OCI-LY7 (cell line): ENCODE data around the gene SLC35G2. TPM values are rescaled to one million over a fixed set of nuclear protein-coding genes. Genes with fewer than 3 reads are reported as not detected.

Source experiments
- BruUV-seq: library from RNA; stranded (reverse); fragments of 400-500 nt; replicated peaks from 2 replicates; lab custom pipeline; 2021; lab: Mats Ljungman, UMichigan
- CTCF ChIA-PET: fragments of 300-600 bp; sonication (Branson Sonifier 250); formaldehyde crosslinking; loops from one replicate; lab custom pipeline; 2022; ENCODE audit warnings: antibody characterized with exemption; ENCODE audit not compliant: unreplicated experiment; lab: Charles Lee
- POLR2A ChIA-PET: fragments of 300-600 bp; sonication (Branson Sonifier 250); formaldehyde crosslinking; loops from one replicate; lab custom pipeline; 2022; ENCODE audit warnings: antibody characterized with exemption; lab: Charles Lee
- DNase-seq: peaks from one replicate; pipeline ENCODE4 v3.0.0-alpha.2; 2015; ENCODE audit warnings: low spot score
- H2AFZ ChIP-seq: fragments of 200-600 bp; sonication (generic), shearing (Covaris generic); 2 replicates; pipeline ENCODE4 v1.6.1; 2014; ENCODE audit warnings: mild to moderate bottlenecking, antibody characterized with exemption, low read length, moderate library complexity
- H3K27ac ChIP-seq: fragments of 200-600 bp; sonication (generic); 2 replicates; pipeline ENCODE4 v1.5.1; 2014; ENCODE audit warnings: mixed run types, low read depth, mild to moderate bottlenecking, moderate library complexity, low read length, inconsistent platforms; ENCODE audit not compliant: poor library complexity, severe bottlenecking
- H3K36me3 ChIP-seq: fragments of 200-600 bp; sonication (generic); 2 replicates; pipeline ENCODE4 v1.6.1; 2014; ENCODE audit warnings: mild to moderate bottlenecking, antibody characterized with exemption, low read length, moderate library complexity, mixed read lengths; ENCODE audit not compliant: insufficient read depth
- H3K4me1 ChIP-seq: fragments of 200-600 bp; sonication (generic); 2 replicates; pipeline ENCODE4 v1.5.1; 2014; ENCODE audit warnings: mild to moderate bottlenecking, low read length; ENCODE audit not compliant: insufficient read depth, poor library complexity, severe bottlenecking
- H3K4me2 ChIP-seq: fragments of 200-600 bp; sonication (generic); 2 replicates; pipeline ENCODE4 v1.6.1; 2014; ENCODE audit warnings: mild to moderate bottlenecking, low read length
- H3K4me3 ChIP-seq: fragments of 200-600 bp; sonication (generic); 2 replicates; pipeline ENCODE4 v1.5.1; 2014; ENCODE audit warnings: mild to moderate bottlenecking, low read depth, low read length; ENCODE audit not compliant: poor library complexity, severe bottlenecking
- H3K79me2 ChIP-seq: fragments of 200-600 bp; sonication (generic); 2 replicates; pipeline ENCODE4 v1.6.1; 2016; ENCODE audit warnings: low read depth, mild to moderate bottlenecking, low read length, moderate library complexity, mixed read lengths; ENCODE audit not compliant: insufficient read depth
- H3K9me2 ChIP-seq: fragments of 200-600 bp; sonication (generic); 2 replicates; pipeline ENCODE4 v1.6.1; 2016; ENCODE audit warnings: mild to moderate bottlenecking, low read length, mixed read lengths; ENCODE audit not compliant: insufficient read depth
- H3K9me3 ChIP-seq: fragments of 200-600 bp; sonication (generic); 2 replicates; pipeline ENCODE4 v1.6.1; 2014; ENCODE audit warnings: mild to moderate bottlenecking, mixed run types, low read length, mixed read lengths
- H4K20me1 ChIP-seq: fragments of 200-600 bp; sonication (generic); 2 replicates; pipeline ENCODE4 v1.6.1; 2014; ENCODE audit warnings: mild to moderate bottlenecking, antibody characterized with exemption, low read length, moderate library complexity, mixed read lengths; ENCODE audit not compliant: insufficient read depth
- CTCF ChIP-seq: fragments of 200-600 bp; sonication (generic); conservative IDR thresholded peaks from 2 replicates; pipeline ENCODE4 v1.5.1; 2014; ENCODE audit warnings: mild to moderate bottlenecking, antibody characterized with exemption, low read length, moderate library complexity, mixed read lengths
- EZH2phosphoT487 ChIP-seq: fragments of 200-600 bp; sonication (generic); IDR thresholded peaks from 2 replicates; pipeline ENCODE4 v1.6.1; 2018; ENCODE audit warnings: low read depth, borderline replicate concordance, mild to moderate bottlenecking, mixed run types, antibody characterized with exemption, low read length, moderate library complexity, mixed read lengths
- intact Hi-C: fragments of 100-400 bp; cut with micrococcal nuclease; formaldehyde crosslinking; loops from one replicate; pipeline ENCODE4 v1.10.0; 2022; ENCODE audit not compliant: unreplicated experiment
- total RNA-seq, 2 experiments: library from RNA; depleted of rRNA in 1 of 2; stranded (reverse); fragments of >200 nt in 1 of 2; shearing (Covaris generic) in 1 of 2; gene quantifications; 2 replicates each; pipeline ENCODE4 v1.2.3, GENCODE V29; 2014 to 2022

SLC35G2 gene
- total RNA-seq, 2 experiments from 2014 or later: 0.40 TPM; not detected in 1

- H3K36me3 ChIP-seq: peaks cover 47% of the 10 kb centered on the region
- H3K9me3 ChIP-seq: peaks cover 11% of the 10 kb centered on the region; the same call in 1 of the 2 replicates
- H3K27ac ChIP-seq: no peak overlapping the region
- no peak overlapping the region for H2AFZ ChIP-seq
- TF ChIP-seq CTCF (no peak), EZH2phosphoT487 (no peak)
- peaks cover 21% of the 10 kb centered on the region; the same call in 1 of the 2 replicates for H3K79me2 ChIP-seq
- no peaks in the 10 kb centered on the region for H3K9me2 ChIP-seq
- H3K4me1 ChIP-seq: peaks cover 32% of the 10 kb centered on the region
- BruUV-seq: no TSS peak
- H3K4me2 ChIP-seq: no peak overlapping the region
- POLR2A ChIA-PET: interaction anchor here (1.0 kb wide), 1 partner anchor 14 kb away, joined by 4 read pairs; no protein-coding TSS in a partner anchor
- DNase-seq: no peak
- CTCF ChIA-PET: no interaction called here
- H3K4me3 ChIP-seq: no peak overlapping the region
- H4K20me1 ChIP-seq: no peaks in the 10 kb centered on the region
- intact Hi-C loops: no loop called here
Measured at GRCh38 chr3:136856665-136857064, 37.7 kb downstream of the SLC35G2 start.

- BruUV-seq: no TSS peak
- TF ChIP-seq EZH2phosphoT487: no peak
- no peak for TF ChIP-seq CTCF
- peaks cover 11% of the 10 kb centered on the region; the same call in 1 of the 2 replicates for H3K9me3 ChIP-seq
- ChIA-PET POLR2A (interaction anchor here (0.6 to 1.5 kb wide), 5 partner anchors 18 to 506 kb away, joined by 3 to 7 read pairs (median 5); no protein-coding TSS in a partner anchor), CTCF (no interaction called here)
- no peak overlapping the region for H2AFZ ChIP-seq
- H3K9me2 ChIP-seq: no peaks in the 10 kb centered on the region
- peaks cover 47% of the 10 kb centered on the region for H3K36me3 ChIP-seq
- H4K20me1 ChIP-seq: peaks cover 6% of the 10 kb centered on the region
- H3K27ac ChIP-seq: no peak overlapping the region
- H3K79me2 ChIP-seq: peaks cover 28% of the 10 kb centered on the region
- H3K4me2 ChIP-seq: peak overlapping the region; percentile 2; the same call in 1 of the 2 replicates
- no peak overlapping the region for H3K4me3 ChIP-seq
- intact Hi-C loops: no loop called here
- peaks cover 32% of the 10 kb centered on the region for H3K4me1 ChIP-seq
- no peak for DNase-seq
Measured at GRCh38 chr3:136858381-136858780, 39.5 kb downstream of the SLC35G2 start.

- Histone ChIP-seq H3K79me2 (peaks cover 50% of the 10 kb centered on the region), H3K36me3 (peaks cover 39% of the 10 kb centered on the region), H3K4me1 (peaks cover 33% of the 10 kb centered on the region), H3K27ac (no peak overlapping the region), H3K4me3 (peak overlapping the region; percentile 84), H2AFZ (no peak overlapping the region; the same call in 1 of the 2 replicates), H3K9me2 (no peaks in the 10 kb centered on the region), H4K20me1 (peaks cover 8% of the 10 kb centered on the region), H3K9me3 (peaks cover 11% of the 10 kb centered on the region; the same call in 1 of the 2 replicates), H3K4me2 (peak overlapping the region; percentile 95)
- POLR2A ChIA-PET: interaction anchor here (0.6 to 3.6 kb wide), 12 partner anchors 9 to 673 kb away, joined by 3 to 35 read pairs (median 6); partner anchors contain the start of gene STAG1
- peak; percentile 40 for DNase-seq
- no TSS peak for BruUV-seq
- intact Hi-C loops: loop anchor here (5.0 to 10.0 kb wide), 4 partner anchors 42 to 786 kb away; no protein-coding TSS in a partner anchor
- TF ChIP-seq EZH2phosphoT487 (no peak), CTCF (no peak)
- CTCF ChIA-PET: interaction anchor here (0.6 to 1.2 kb wide), 2 partner anchors 7 to 33 kb away, joined by 3 to 5 read pairs; no protein-coding TSS in a partner anchor
Measured at GRCh38 chr3:136860541-136860940, 41.6 kb downstream of the SLC35G2 start.
